Left cardiac atrium (tissue), 4 donors: ENCODE measurements around the gene SLIT3. TPM values are rescaled to one million over a fixed set of nuclear protein-coding genes. Genes with fewer than 3 reads are reported as not detected.

Source experiments
- ATAC-seq, 2 donors: fragments of 200-7000 bp; cut with Tn5 transposase; one replicate each; pipeline ENCODE4 v1.9.1; 2020; ENCODE audit warnings: mild to moderate bottlenecking in 2 of 2, moderate library complexity in 2 of 2
- DNase-seq: peaks from one replicate; pipeline ENCODE4 v3.0.0-alpha.2; 2020
- intact Hi-C, 2 donors: fragments of 100-400 bp; cut with DNase I; formaldehyde crosslinking; loops; one replicate each; pipeline versions ENCODE4 v1.14.1 to v1.15.1; 2022 to 2023
- total RNA-seq, 2 donors: library from RNA; stranded (reverse); fragmentation: NEBNext Ultra II Directional; extraction: Animal tissue kit (Norgen Biotek cat#: 25700); gene quantifications; one replicate each; pipeline ENCODE4 v1.2.1, GENCODE V29; 2021
- donor health status: DM: no; HTN: yes; CAD: no.
- donor health status: DM: no; HTN: yes; CAD: no; lungs with severe emphysema.
- donor health status: DM: yes; HTN: yes; CAD: no.
- donor health status: Dilated cardiomyopathy.

Gene SLIT3
- total RNA-seq, 2 donors from 2014 or later: 71.1 to 117 TPM

DNA sequence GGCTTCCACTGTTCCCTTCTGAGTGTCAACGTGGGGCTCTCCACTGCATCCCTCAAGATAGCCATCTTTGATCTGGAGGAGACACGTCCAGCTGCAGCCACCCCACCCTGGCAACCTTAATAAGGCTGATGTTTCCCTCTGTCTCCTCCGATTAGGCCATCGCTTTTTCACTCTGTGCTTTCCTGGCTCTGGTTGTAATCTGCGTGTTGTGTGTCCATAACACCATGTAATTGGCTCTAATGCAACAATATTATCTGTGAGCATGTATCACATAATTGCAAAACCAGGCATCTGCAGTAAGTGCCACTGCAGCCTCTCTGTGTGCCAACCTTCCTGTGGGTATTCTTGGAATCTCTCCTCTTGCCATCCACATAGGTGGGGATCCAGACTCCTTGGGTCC, 471.9 kb downstream of the SLIT3 start:
- no peak for DNase-seq
- intact Hi-C loops: no loop called here
- no peak for ATAC-seq

DNA sequence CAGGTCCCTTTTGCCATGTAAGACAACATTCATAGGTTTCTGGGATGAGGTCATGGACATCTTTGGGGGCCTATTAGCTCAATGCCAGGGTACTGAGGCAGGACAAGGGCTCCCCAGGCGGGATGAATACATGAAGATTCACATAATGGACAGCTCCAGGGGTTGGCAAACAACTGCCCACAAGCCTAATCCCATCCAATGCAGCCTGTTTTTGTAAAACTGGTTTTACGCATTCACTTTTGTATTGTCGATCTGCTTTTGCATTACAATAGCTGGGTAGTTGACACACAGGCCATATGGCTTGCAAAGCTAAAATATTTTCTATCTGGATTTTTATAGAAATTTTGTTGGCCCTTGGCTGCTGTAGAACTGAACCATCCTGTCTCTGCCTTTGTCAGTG, 473.3 kb downstream of the SLIT3 start:
- intact Hi-C loops: no loop called here

DNA sequence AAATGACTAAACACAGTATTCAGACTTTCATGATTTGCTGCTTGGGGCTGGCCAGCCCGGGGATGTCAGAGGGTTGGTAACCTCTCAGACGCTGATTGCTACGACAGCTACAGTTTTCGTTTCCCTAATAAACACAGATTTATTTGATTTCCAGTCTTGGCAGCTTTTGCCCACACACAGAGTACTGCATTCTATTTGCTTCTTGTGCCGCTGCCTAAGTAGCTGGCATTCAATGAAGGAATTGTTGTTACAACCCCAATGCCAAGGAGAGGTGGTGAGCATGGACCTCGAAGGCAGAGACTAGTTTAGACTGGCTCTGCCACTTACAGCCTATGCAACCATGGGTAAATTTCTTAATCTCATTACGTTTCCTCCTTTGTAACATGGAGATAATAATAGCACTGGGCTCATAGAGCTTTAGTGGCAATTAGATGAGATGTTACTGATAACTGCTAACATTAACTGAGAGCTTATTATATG, 474.7 kb downstream of the SLIT3 start:
- no peak for DNase-seq
- intact Hi-C loops: no loop called here
- no peak for ATAC-seq

More for the DNA sequence above, 473.3 kb downstream of the SLIT3 start:
- ATAC-seq (no peak), DNase-seq (no peak)

DNA sequence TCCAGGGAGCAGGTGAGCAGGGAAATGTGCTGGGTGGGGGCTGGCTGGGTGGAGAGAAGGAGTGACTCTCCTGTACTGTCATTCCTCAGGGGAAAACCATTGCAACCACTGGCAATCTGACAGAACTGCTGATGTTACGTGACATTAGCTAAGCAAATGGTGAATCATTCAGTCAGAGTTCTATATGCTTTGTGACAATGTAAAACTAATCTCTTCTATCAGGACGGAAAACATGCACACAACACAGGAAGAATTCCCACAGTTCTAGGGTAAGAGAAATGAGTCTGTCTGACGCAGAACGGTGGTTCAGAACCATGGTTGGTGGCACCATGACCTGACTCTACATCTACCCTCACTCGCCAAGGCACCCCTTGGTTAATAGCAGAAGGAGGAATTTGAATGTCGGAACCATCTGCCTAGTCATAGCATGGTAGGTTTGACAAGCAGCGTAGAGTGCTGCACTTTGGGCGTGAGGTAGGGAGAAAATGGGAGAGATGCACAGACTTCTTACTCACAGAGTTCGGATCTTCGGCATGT, 478.1 kb downstream of the SLIT3 start:
- DNase-seq (no peak), ATAC-seq (peak in 1 of 2 donors; percentile 14)
- intact Hi-C loops: no loop called here

DNA sequence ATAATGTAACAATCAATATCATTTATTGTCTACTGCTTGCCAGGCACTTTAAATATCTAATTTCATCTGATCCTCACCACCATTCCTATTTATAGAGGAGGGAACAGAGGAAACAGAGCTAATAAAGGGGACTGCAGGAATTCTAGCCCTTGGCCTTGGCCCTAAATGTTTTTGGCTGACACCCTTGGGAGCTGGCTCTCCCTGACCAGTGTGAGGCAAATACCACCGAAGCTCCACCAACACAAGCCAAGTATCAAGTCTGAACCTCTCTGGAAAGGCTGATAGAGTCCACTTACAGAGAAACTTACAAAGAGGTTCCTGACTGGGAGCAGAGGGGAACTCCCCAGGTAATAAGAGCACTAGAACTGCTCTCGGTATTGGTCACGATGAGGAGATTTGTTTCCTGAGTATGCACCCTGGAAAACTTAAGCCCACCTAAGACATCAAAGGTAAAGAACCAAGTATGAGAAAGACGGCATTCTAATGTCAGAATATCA, 478.6 kb downstream of the SLIT3 start:
- intact Hi-C loops: no loop called here
- DNase-seq (no peak), ATAC-seq (peak; percentile 48 to 83)

DNA sequence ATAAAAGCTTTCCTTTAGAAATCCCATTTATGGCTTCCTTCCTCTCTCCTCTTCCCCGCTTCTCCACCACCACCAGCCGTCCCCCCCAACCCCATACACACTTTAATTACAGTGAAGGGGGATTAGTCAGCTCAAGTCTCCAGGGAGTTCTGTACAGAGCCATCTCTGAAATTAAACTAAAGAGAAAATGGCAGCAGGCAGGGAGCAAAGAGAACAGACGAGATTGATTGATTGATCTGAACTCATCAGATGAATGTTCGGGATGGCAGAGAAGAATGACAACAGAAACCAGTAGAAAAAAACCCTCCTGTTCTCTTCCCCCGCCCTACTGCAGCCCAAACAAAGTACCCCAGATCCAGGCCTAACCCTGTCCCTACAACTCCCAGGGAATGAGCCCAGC, 480.1 kb downstream of the SLIT3 start:
- no peak for ATAC-seq
- intact Hi-C loops: no loop called here

DNA sequence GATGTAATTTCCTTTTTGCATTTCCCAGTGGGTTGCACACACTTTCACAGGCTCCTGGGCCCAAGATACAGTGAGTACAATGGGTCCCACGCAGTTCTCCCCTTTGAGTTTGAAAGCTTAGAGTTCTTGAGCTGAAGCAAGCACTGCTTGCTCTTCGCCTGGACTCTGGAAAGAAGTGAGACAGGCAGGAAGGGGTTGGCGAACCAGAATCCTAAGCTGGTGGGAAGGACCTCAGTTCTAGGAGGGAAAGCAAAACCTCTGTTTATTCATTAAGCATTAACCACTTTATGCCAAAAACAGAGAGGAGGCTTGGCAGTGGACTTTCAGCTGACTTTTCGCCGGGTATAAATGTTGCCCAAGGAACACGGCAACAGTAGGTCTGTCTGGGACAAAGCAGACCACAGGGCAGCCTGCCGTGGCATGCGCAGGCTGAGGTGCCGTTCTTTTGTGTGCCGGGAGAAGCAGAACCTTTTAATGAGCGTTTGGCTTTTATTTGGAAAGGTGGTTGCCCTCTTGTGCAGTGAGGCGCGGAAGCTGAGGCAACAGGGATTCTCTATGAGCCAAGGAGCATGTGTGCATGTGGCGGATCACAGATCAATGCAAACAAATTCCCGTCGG, 481.8 kb downstream of the SLIT3 start:
- ATAC-seq (no peak), DNase-seq (no peak)
- intact Hi-C loops: no loop called here

More for the DNA sequence above, 480.1 kb downstream of the SLIT3 start:
- DNase-seq: no peak

DNA sequence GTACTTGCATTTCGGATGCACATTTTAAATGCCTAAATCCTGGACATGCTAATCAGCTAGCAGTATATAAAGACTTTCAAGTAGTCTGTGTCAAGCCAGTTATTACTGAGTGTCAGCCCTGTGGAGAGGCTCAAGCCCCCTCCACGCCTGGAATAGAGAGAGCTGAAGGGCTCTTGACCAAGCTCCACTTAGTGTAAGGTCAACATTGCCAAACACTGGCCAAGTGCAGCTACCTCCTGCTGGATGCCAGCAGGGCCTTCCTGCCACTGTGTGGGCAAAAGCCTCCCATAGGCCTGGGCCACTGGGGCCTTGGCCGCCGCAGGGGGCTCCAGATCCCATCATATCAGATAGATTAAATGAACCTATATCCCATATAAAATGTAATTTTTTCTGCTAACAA, 482.4 kb downstream of the SLIT3 start:
- ATAC-seq (peak; percentile 70 to 71), DNase-seq (peak; percentile 33)
- intact Hi-C loops: no loop called here

DNA sequence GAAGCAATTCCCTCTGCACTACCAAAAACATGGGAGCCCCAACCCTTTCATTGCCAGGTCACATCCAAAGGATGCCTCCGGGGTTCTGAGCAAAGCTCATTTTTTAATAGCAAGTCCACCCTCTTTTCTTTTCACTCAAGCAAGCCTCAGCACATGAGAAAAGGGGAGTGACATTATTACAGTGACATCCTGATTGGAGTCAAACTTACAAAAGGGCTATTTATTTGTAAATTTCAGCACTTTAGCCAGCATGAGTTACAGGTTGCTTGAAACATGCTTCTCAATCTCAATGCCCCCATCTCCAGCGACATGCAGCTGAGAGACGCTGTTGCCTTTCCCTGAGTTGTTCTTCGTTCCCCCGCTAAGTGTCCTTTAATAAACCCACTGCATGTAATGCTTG, 483.3 kb downstream of the SLIT3 start:
- DNase-seq (no peak), ATAC-seq (no peak)
- intact Hi-C loops: no loop called here

DNA sequence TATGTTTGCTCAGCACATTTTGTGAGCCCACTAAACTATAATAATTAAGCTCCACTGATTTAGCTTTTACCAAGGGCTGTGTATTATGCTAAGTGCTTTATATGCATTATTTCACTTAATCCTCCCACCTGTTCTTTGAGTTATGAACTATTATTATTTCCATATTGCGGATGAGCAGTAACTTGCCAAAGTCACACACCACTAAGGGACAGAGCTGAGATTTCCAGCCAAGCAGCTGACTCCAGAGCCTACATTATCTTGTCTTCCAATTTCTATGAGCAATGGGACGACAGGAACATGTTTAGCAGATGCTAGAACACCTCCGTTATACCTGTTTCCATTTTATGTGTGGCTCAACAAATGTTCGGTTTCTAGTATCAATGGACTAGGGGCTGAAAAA, 484.3 kb downstream of the SLIT3 start:
- intact Hi-C loops: no loop called here
- DNase-seq: no peak
- ATAC-seq: no peak

DNA sequence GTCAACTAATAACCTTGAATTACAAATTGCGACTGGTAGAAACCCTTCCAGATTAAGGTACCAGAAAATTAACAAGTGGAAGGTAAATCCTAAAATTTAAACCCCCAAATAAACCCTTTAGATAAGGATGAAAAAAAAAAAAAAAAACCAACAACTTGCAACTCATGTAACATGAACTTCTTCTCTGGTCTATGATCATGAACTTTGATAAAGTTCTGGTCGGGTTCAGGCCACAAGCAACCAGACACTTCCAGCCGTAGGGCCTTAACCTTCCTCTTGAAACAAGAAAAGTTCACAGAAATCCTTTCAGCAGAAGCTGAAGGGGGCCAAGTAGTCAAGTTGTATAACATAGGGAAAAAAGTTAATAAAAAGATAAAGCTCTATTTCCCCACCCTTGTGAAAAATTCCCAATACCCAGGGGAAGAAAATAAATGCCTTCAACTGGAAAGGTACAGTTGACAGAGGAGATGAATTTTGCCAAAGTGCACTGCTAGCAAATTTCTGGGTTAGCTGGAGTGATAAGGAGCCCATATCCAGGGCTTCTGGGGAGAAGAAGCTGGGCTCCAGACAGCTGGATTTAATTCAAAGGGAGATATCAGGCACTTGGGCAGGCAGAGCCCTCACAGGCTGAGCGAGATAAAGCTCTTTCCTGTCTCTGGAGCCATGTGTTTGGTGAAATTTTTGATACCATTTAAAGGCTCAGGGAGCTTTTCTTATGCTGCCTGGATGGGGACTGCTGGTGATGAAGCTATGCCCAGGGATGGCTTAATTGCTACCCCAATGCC, 487.6 kb downstream of the SLIT3 start:
- intact Hi-C loops: no loop called here
- peak; percentile 39 for DNase-seq
- ATAC-seq: peak; percentile 78 to 86

DNA sequence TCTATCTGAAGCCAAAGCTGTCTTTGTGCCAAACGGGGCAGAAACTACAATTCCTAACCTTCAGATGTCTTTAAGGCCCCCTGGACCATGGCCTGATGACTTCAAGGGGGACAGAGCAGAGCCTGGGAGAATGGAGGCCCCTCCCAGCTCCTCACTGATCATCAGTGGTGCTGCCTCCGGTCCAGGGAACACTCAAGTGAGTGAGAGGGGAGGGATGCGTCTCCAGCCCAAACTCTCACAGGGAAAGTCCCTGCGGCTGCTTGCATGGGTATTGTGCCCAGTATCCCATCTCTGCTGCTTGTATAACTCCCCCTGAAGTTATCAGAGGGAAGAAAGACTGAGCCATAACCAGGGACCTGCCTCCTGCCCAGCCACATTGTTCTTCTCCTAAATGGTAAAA, 490.3 kb downstream of the SLIT3 start:
- intact Hi-C loops: no loop called here
- ATAC-seq (peak; percentile 6 to 32), DNase-seq (no peak)

DNA sequence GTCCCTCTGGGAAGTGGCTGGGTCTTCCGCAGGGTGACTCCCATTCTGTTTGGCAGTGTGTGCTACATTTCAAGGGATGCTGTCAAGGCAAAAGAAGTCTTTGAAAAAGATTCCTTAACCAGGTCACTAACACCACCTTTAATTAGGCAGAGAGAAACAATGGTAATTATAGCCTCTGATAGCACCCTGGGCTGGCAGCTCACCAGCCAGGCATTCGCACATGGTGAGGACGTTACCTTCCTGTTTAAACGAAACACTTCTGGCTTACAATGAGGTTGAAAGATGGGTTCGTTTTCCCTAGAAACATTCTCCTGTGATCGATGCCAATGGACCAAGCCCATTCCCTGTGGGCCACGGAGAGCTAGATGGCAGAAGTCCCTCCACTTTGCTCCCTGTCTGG, 491.7 kb downstream of the SLIT3 start:
- DNase-seq (no peak), ATAC-seq (peak in 1 of 2 donors; percentile 29)
- intact Hi-C loops: no loop called here

DNA sequence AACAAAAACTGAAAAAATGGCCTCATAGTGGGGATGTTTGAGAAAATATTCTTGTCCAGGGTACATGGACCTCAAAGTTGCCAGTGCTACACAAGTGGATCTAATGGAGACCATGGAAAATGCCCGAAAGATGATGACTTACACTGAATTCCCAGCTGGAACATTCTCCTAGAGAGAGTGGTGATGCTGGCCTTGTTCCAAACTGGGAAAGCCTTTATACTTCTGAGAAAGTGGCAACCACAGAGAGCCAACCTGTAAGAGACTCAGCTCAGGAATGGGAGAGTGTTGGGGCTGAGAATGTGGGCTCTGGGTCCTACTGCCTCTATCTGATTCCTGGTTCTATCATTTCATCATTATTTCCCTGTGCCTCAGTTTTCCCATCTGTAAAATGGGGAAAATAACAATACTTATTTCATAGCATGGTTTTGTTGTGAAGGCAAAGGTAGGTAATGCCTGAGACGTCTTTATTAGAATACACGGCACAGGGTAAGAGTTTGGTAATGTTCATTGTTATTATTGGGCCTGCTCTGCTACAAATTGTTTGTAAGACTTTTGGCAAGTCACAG, 492.8 kb downstream of the SLIT3 start:
- DNase-seq (no peak), ATAC-seq (no peak)
- intact Hi-C loops: no loop called here

DNA sequence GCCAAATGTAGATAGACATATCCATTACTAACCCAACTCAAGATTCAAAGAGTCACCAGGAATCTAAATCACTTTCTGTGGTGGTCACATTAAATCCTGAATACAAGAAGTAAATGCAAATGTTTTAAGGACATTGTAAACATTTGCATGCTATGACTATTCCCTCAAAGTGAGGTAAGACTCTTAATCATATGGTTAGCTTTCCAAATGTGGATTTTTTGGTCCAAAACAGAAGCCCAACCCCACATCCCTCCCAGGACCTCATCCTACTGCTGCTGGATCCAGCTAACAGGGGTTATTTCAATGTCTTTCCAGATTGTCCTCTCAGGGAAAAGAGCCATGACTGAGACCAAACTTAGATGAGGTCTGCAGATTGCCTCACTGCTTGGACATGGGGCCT, 493.7 kb downstream of the SLIT3 start:
- intact Hi-C loops: no loop called here
- no peak for ATAC-seq
- DNase-seq: no peak

DNA sequence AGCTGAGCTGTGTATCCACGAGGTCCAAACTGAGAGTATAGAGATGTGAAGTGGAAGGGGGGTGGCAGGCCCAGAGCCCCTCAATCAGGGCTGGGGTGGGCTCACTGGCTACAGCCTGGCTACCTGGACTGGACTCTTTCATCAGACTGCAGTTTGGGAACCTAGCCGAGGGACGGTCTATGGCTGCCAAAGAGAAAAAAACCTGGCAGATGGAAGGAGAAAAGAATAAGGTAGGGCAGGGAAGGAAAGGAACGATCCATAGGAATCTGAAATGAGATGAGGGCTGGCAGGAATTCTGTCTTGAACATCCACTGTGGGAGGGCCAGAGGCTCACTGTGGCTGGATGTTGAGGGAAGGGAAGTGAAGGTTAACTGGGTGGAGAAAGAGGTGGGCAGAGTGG, 497.4 kb downstream of the SLIT3 start:
- ATAC-seq: no peak
- intact Hi-C loops: no loop called here

DNA sequence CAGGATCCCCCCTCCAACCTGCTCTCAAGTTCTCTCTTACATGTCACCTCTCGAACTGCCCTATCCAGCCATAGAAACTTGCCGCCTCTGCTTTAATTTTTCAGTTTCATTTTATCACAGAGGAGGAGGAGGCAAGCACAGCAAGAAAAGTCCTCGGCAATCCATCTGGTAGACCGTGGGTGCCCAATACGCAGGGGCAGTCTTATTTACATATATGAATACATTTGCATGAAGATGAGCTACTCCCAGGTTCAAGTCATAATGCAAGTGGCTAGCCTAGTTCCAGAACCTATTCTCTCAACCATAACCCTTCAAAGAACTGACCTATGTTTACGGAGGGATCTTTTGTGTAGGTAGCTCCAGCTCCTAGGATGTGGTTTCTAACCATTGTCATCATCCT, 498.6 kb downstream of the SLIT3 start:
- DNase-seq: no peak
- intact Hi-C loops: no loop called here
- no peak for ATAC-seq

More for the DNA sequence above, 497.4 kb downstream of the SLIT3 start:
- no peak for DNase-seq

DNA sequence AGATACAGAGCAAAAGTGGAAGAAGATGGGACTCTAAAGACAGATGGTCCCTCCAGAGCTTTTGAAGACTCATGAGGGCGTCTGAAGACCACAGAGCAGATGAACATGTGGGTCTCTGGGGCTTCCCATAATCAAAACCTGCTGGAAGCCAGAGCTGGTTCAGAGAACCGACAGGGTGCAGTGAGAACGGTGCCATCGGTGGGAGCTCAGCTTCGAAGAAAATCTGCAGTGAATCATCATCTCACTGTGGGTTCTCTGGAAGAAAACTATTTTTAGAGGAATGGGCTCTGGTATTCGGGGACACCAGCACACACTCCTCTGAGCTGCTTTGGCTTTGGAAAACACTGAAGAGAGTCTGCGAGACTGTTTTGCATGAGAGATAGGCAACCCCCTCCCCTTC, 499.4 kb downstream of the SLIT3 start:
- peak in 1 of 2 donors; percentile 40 for ATAC-seq
- DNase-seq: no peak
- intact Hi-C loops: no loop called here

DNA sequence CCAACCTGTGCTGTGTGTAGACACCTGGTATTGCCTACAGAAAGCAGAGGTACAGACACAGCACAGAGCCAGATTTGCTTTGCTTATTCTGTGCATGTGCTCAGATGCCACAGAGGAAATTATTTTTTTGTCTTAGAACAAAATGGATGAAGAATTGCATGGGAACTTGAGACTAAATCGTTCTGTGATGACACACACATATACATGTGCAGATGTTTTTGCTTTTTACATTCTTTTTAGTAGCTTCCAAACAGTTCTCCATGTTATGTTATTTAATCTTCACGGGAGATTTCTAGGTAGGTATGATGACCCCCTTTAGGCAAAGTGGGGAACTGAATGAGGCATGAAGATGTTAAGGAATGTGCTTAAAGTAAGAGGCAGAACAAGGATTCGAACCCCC, 500.2 kb downstream of the SLIT3 start:
- DNase-seq (no peak), ATAC-seq (no peak)
- intact Hi-C loops: no loop called here
